MM.1S (cell line): ENCODE results near the gene NDUFAF3.

Source experiments
- DNase-seq: peaks from one replicate; pipeline ENCODE4 v3.0.0-alpha.2; 2015
- H2AFZ ChIP-seq: fragments of 300-600 bp; sonication (generic); 2 replicates; pipeline ENCODE4 v1.6.0; 2016; ENCODE audit warnings: antibody characterized with exemption, low read length
- H3F3A ChIP-seq: fragments of 300-600 bp; sonication (generic); 2 replicates; pipeline ENCODE4 v1.6.1; 2016; ENCODE audit warnings: mild to moderate bottlenecking, antibody characterized with exemption, low read length, moderate library complexity, mixed read lengths; ENCODE audit not compliant: insufficient read depth
- H3K27ac ChIP-seq: fragments of 300-600 bp; sonication (generic); 2 replicates; pipeline ENCODE4 v1.5.1; 2016; ENCODE audit warnings: mild to moderate bottlenecking, low read length
- H3K27me3 ChIP-seq: fragments of 300-600 bp; sonication (generic); replicated peaks from 2 replicates; pipeline ENCODE4 v1.6.0; 2016; ENCODE audit warnings: low read length; ENCODE audit not compliant: insufficient read depth
- H3K36me3 ChIP-seq: fragments of 300-600 bp; sonication (generic); replicated peaks from 2 replicates; pipeline ENCODE4 v1.6.1; 2016; ENCODE audit warnings: mild to moderate bottlenecking, low read length, mixed read lengths; ENCODE audit not compliant: insufficient read depth
- H3K4me1 ChIP-seq: fragments of 300-600 bp; sonication (generic); 2 replicates; pipeline ENCODE4 v1.6.1; 2016; ENCODE audit warnings: low read length, mixed read lengths
- H3K4me2 ChIP-seq: fragments of 300-600 bp; sonication (generic); 2 replicates; pipeline ENCODE4 v1.6.0; 2016; ENCODE audit warnings: low read depth, low read length
- H3K4me3 ChIP-seq: fragments of 300-600 bp; sonication (generic); 2 replicates; pipeline ENCODE4 v1.5.1; 2016; ENCODE audit warnings: low read length, mixed read lengths
- H3K79me2 ChIP-seq: fragments of 300-600 bp; sonication (generic); 2 replicates; pipeline ENCODE4 v1.6.1; 2016; ENCODE audit warnings: mixed run types, low read length, mixed read lengths
- H3K9ac ChIP-seq: fragments of 300-600 bp; sonication (generic); 2 replicates; pipeline ENCODE4 v1.6.1; 2016; ENCODE audit warnings: low read length, mixed read lengths
- H3K9me2 ChIP-seq: fragments of 300-600 bp; sonication (generic); replicated peaks from 2 replicates; pipeline ENCODE4 v1.6.1; 2016; ENCODE audit warnings: mild to moderate bottlenecking, low read length, mixed read lengths; ENCODE audit not compliant: insufficient read depth
- H3K9me3 ChIP-seq: fragments of 300-600 bp; sonication (generic); replicated peaks from 2 replicates; pipeline ENCODE4 v1.6.1; 2016; ENCODE audit warnings: mild to moderate bottlenecking, low read length, mixed read lengths; ENCODE audit not compliant: insufficient read depth
- H4K20me1 ChIP-seq: fragments of 300-600 bp; sonication (generic); 2 replicates; pipeline ENCODE4 v1.6.1; 2016; ENCODE audit warnings: mild to moderate bottlenecking, low read length, moderate library complexity, mixed read lengths; ENCODE audit not compliant: insufficient read depth
- EZH2 ChIP-seq: fragments of 300-600 bp; sonication (generic); optimal IDR thresholded peaks from 2 replicates; pipeline ENCODE3; 2017; ENCODE audit warnings: low read depth, mild to moderate bottlenecking, antibody characterized with exemption, low read length, mixed read lengths
- EZH2phosphoT487 ChIP-seq: fragments of 300-600 bp; sonication (generic); IDR thresholded peaks from 2 replicates; pipeline ENCODE4 v1.6.1; 2018; ENCODE audit warnings: antibody characterized with exemption, low read length
- TF ChIP-seq, protein P1 (sequence below): fragments of 300-600 bp; sonication (generic); IDR thresholded peaks from 2 replicates; pipeline ENCODE4 v1.5.1; 2016; ENCODE audit warnings: antibody characterized with exemption, low read length, mixed read lengths

Gene NDUFAF3

GRCh38 chr3:49030321-49030720, 8.4 kb downstream of the NDUFAF3 start:
- Histone ChIP-seq H3K4me1 (peaks cover 28% of the 10 kb centered on the region), H3K27me3 (no peaks in the 10 kb centered on the region), H3K9ac (no peak overlapping the region), H3K36me3 (peaks cover 9% of the 10 kb centered on the region; the same call in 1 of the 2 replicates), H3K9me3 (no peaks in the 10 kb centered on the region), H4K20me1 (no peaks in the 10 kb centered on the region), H3K9me2 (no peaks in the 10 kb centered on the region), H3K4me2 (no peak overlapping the region), H3F3A (peaks cover 37% of the 10 kb centered on the region), H3K27ac (no peak overlapping the region), H3K79me2 (peaks cover 38% of the 10 kb centered on the region), H2AFZ (no peak overlapping the region), H3K4me3 (no peak overlapping the region)
- TF ChIP-seq EZH2phosphoT487 (no peak), EZH2 (no peak)
- TF ChIP-seq, protein P1, sequence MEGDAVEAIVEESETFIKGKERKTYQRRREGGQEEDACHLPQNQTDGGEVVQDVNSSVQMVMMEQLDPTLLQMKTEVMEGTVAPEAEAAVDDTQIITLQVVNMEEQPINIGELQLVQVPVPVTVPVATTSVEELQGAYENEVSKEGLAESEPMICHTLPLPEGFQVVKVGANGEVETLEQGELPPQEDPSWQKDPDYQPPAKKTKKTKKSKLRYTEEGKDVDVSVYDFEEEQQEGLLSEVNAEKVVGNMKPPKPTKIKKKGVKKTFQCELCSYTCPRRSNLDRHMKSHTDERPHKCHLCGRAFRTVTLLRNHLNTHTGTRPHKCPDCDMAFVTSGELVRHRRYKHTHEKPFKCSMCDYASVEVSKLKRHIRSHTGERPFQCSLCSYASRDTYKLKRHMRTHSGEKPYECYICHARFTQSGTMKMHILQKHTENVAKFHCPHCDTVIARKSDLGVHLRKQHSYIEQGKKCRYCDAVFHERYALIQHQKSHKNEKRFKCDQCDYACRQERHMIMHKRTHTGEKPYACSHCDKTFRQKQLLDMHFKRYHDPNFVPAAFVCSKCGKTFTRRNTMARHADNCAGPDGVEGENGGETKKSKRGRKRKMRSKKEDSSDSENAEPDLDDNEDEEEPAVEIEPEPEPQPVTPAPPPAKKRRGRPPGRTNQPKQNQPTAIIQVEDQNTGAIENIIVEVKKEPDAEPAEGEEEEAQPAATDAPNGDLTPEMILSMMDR = no peak
- DNase-seq = no peak

DNA sequence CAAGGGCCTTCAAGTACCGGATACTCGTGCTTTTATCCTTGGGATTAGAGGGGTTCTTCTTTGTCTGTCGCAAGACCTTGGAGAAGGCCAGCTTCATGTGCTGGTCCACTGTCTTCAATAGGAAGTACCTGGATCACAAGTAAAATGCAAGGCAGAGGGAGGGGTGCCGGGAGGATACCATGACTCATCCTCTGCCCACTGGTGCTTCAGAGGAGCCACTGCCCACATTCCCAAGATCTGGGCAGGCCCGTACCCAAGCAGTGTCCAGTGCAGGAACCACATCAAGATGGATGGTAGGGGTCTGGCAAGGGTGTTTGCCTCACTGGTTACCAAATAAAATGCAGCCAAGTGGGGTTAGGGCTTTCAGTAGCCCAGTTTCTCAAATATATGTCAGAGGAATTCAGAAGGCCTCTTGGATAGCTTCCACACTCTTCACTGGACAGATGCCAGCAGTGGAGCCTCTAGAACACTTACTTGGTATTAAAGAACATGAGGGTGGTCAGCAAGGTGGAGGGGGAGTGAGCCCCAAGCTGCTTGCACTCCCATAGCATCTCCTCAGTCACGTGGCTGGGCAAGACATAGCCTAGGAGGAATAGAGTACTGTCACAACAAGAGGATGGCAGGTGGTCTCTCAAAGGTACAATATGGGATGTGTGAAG, 10.9 kb downstream of the NDUFAF3 start:
- no peak for DNase-seq

GRCh38 chr3:49034650-49035049, 12.7 kb downstream of the NDUFAF3 start:
- Histone ChIP-seq H3K4me2 (no peak overlapping the region), H2AFZ (no peak overlapping the region), H3K4me1 (no peaks in the 10 kb centered on the region), H3K27ac (no peak overlapping the region), H3F3A (peaks cover 8% of the 10 kb centered on the region), H3K4me3 (no peak overlapping the region), H3K9me2 (no peaks in the 10 kb centered on the region), H3K9ac (no peak overlapping the region), H3K9me3 (no peaks in the 10 kb centered on the region), H4K20me1 (no peaks in the 10 kb centered on the region), H3K79me2 (no peaks in the 10 kb centered on the region), H3K27me3 (no peaks in the 10 kb centered on the region), H3K36me3 (peaks cover 9% of the 10 kb centered on the region; the same call in 1 of the 2 replicates)
- no peak for DNase-seq
- TF ChIP-seq EZH2 (no peak), EZH2phosphoT487 (no peak)
- TF ChIP-seq, protein P1 = no peak

More for the DNA sequence above, 10.9 kb downstream of the NDUFAF3 start:
- Histone ChIP-seq H3K4me1 (peaks cover 6% of the 10 kb centered on the region), H3K4me3 (no peak overlapping the region), H4K20me1 (no peaks in the 10 kb centered on the region), H3K27ac (no peak overlapping the region), H3K9ac (no peak overlapping the region), H3K79me2 (peaks cover 14% of the 10 kb centered on the region), H3K4me2 (no peak overlapping the region), H3K9me3 (no peaks in the 10 kb centered on the region), H3K27me3 (no peaks in the 10 kb centered on the region), H3F3A (peaks cover 17% of the 10 kb centered on the region), H3K9me2 (no peaks in the 10 kb centered on the region), H3K36me3 (peaks cover 9% of the 10 kb centered on the region; the same call in 1 of the 2 replicates), H2AFZ (no peak overlapping the region)
- TF ChIP-seq EZH2 (no peak), EZH2phosphoT487 (no peak)
- TF ChIP-seq, protein P1 = no peak
